Retinal pigment epithelial cell (primary cell): Measurements from ENCODE around the gene CNKSR2.

ENCODE experiments used
- DNase-seq: peaks from one replicate; pipeline ENCODE4 v3.0.0-alpha.2; 2010; ENCODE audit warnings: low read depth
- H3K4me3 ChIP-seq: 2 replicates; pipeline ENCODE4 v1.5.1; 2011; ENCODE audit warnings: mild to moderate bottlenecking, low read length, control low read depth, moderate library complexity
- CTCF ChIP-seq: conservative IDR thresholded peaks from 2 replicates; pipeline ENCODE4 v1.5.1; 2011; ENCODE audit warnings: low read depth, low read length, control low read depth, inconsistent platforms

The CNKSR2 gene

GRCh38 chrX:21375708-21376009 is 1.4 kb downstream of the CNKSR2 start:
- DNase-seq: no peak
- peak; percentile 58 for TF ChIP-seq CTCF
- H3K4me3 ChIP-seq: peak overlapping the region; percentile 72

- H3K4me3 ChIP-seq: peak overlapping the region; percentile 72
- no peak for TF ChIP-seq CTCF
These were observed 2.4 kb downstream of the CNKSR2 start for GRCh38 chrX:21376636-21377035.

GRCh38 chrX:21379991-21380390 is 5.8 kb downstream of the CNKSR2 start:
- H3K4me3 ChIP-seq: no peak overlapping the region
- DNase-seq: no peak
- TF ChIP-seq CTCF: no peak

More at GRCh38 chrX:21376636-21377035, 2.4 kb downstream of the CNKSR2 start:
- no peak for DNase-seq

- no peak overlapping the region for H3K4me3 ChIP-seq
- no peak for DNase-seq
- peak; percentile 33 for TF ChIP-seq CTCF
These were observed 8.5 kb downstream of the CNKSR2 start for GRCh38 chrX:21382715-21383114.

GRCh38 chrX:21383546-21383945 is 9.3 kb downstream of the CNKSR2 start:
- no peak overlapping the region for H3K4me3 ChIP-seq
- no peak for DNase-seq
- no peak for TF ChIP-seq CTCF

GRCh38 chrX:21384178-21384577 is 10.0 kb downstream of the CNKSR2 start:
- no peak for DNase-seq
- no peak for TF ChIP-seq CTCF
- H3K4me3 ChIP-seq: no peak overlapping the region

GRCh38 chrX:21394792-21395191 is 20.6 kb downstream of the CNKSR2 start:
- TF ChIP-seq CTCF: no peak
- no peak overlapping the region for H3K4me3 ChIP-seq
- DNase-seq: no peak
